H1 (cell line): Measurements from ENCODE around the gene DHX57. TPM values are rescaled to one million over a fixed set of nuclear protein-coding genes. Genes with fewer than 3 reads are reported as not detected.

Experiments
- CTCF ChIA-PET: fragments of 300-600 bp; sonication (Branson Sonifier 250); formaldehyde crosslinking; loops from one replicate; lab custom pipeline; 2021; ENCODE audit not compliant: partially characterized antibody; lab: Charles Lee
- POLR2A ChIA-PET: fragments of 300-600 bp; sonication (Branson Sonifier 250); formaldehyde crosslinking; loops from one replicate; lab custom pipeline; 2021; ENCODE audit warnings: inconsistent platforms; ENCODE audit not compliant: partially characterized antibody; lab: Charles Lee
- DNase-seq, 2 experiments: peaks; one replicate each; pipeline versions ENCODE4 v3.0.0 to v3.0.0-alpha.2; 2010 to 2022; ENCODE audit warnings: low spot score in 2 of 2, low read depth in 1 of 2, mixed read lengths in 1 of 2
- FAIRE-seq: peaks from 2 replicates; lab custom pipeline; 2011; peaks lifted over from hg19 to GRCh38; lab: Jason Lieb, UNC
- H2AFZ ChIP-seq: 2 replicates; pipeline ENCODE4 v1.8.1; 2012; ENCODE audit warnings: low read length, inconsistent platforms
- H2AK5ac ChIP-seq: 2 replicates; pipeline ENCODE4 v1.6.1; 2013; ENCODE audit warnings: low read depth, low read length
- H2BK120ac ChIP-seq: replicated peaks from 2 replicates; pipeline ENCODE3; 2013; ENCODE audit warnings: low read depth, low read length, inconsistent platforms
- H2BK12ac ChIP-seq: 2 replicates; pipeline ENCODE4 v1.6.1; 2013; ENCODE audit warnings: low read depth, low read length
- H2BK15ac ChIP-seq: 2 replicates; pipeline ENCODE4 v1.6.1; 2013; ENCODE audit warnings: low read length
- H2BK20ac ChIP-seq: 2 replicates; pipeline ENCODE4 v1.6.1; 2013; ENCODE audit warnings: low read length
- H2BK5ac ChIP-seq: 2 replicates; pipeline ENCODE4 v1.6.1; 2013; ENCODE audit warnings: low read depth, low read length
- H3K14ac ChIP-seq: 2 replicates; pipeline ENCODE4 v1.6.1; 2013; ENCODE audit warnings: inconsistent platforms; ENCODE audit not compliant: insufficient read length
- H3K18ac ChIP-seq: 2 replicates; pipeline ENCODE4 v1.6.1; 2013; ENCODE audit warnings: low read length; ENCODE audit errors: extremely low read depth
- H3K23ac ChIP-seq: 2 replicates; pipeline ENCODE4 v1.6.1; 2013; ENCODE audit warnings: inconsistent platforms; ENCODE audit not compliant: insufficient read length
- H3K23me2 ChIP-seq: 2 replicates; pipeline ENCODE4 v1.6.1; 2013; ENCODE audit warnings: low read depth, low read length
- H3K27ac ChIP-seq: 2 replicates; pipeline ENCODE4 v1.6.1; 2011; ENCODE audit warnings: low read depth, low read length, inconsistent platforms
- H3K27me3 ChIP-seq, 4 experiments: replicated peaks in 1 of 4; 1 replicate in 1 of 4; 2 replicates in 3 of 4; pipeline versions ENCODE4 v1.6.1 to v1.8.1; 2011 to 2013; ENCODE audit warnings: low read length in 3 of 4, mild to moderate bottlenecking in 3 of 4, inconsistent platforms in 2 of 4, mixed read lengths in 2 of 4, moderate library complexity in 1 of 4; ENCODE audit not compliant: control insufficient read depth in 3 of 4, insufficient read depth in 3 of 4; ENCODE audit errors: extremely low read depth in 1 of 4
- H3K36me3 ChIP-seq, 4 experiments: 2 replicates each; pipeline versions ENCODE4 v1.6.1 to v1.8.1; 2011 to 2013; ENCODE audit warnings: mild to moderate bottlenecking in 4 of 4, low read length in 3 of 4, moderate library complexity in 2 of 4, control low read depth in 1 of 4, inconsistent platforms in 1 of 4; ENCODE audit not compliant: insufficient read depth in 4 of 4, control insufficient read depth in 2 of 4
- H3K4ac ChIP-seq: replicated peaks from 2 replicates; pipeline ENCODE3; 2013; ENCODE audit warnings: low read length, low read depth, mixed read lengths, inconsistent platforms; ENCODE audit not compliant: insufficient read length
- H3K4me1 ChIP-seq, 4 experiments: replicated peaks in 1 of 4; 1 replicate in 1 of 4; 2 replicates in 3 of 4; pipeline versions ENCODE4 v1.6.1 to v1.8.1; 2011 to 2013; ENCODE audit warnings: low read length in 3 of 4, inconsistent platforms in 2 of 4, mixed read lengths in 1 of 4; ENCODE audit not compliant: insufficient read depth in 4 of 4, control insufficient read depth in 3 of 4
- H3K4me2 ChIP-seq, 2 experiments: 2 replicates each; pipeline versions ENCODE4 v1.6.1 to v1.8.1; 2011 to 2013; ENCODE audit warnings: low read depth in 2 of 2, low read length in 2 of 2, control low read depth in 1 of 2, inconsistent platforms in 1 of 2, mild to moderate bottlenecking in 1 of 2; ENCODE audit not compliant: insufficient read depth in 1 of 2
- H3K4me3 ChIP-seq, 4 experiments: fragments of 200-600, 300-600 bp in 1 of 4; sonication (generic), shearing (Covaris generic), sonication (Bioruptor Twin) in 1 of 4; 2 replicates each; pipeline versions ENCODE4 v1.5.1 to v1.8.1; 2011 to 2016; ENCODE audit warnings: low read length in 4 of 4, low read depth in 3 of 4, control low read depth in 2 of 4, inconsistent platforms in 2 of 4, mild to moderate bottlenecking in 2 of 4, mixed read lengths in 1 of 4, moderate library complexity in 1 of 4; ENCODE audit not compliant: insufficient read depth in 2 of 4; ENCODE audit errors: extremely low read depth in 1 of 4
- H3K56ac ChIP-seq: replicated peaks from 2 replicates; pipeline ENCODE3; 2013; ENCODE audit warnings: low read depth, mild to moderate bottlenecking, mixed read lengths, low read length, inconsistent platforms; ENCODE audit not compliant: insufficient read length
- H3K79me1 ChIP-seq: 2 replicates; pipeline ENCODE4 v1.6.1; 2013; ENCODE audit warnings: low read depth, low read length, control low read depth
- H3K79me2 ChIP-seq, 2 experiments: 2 replicates each; pipeline versions ENCODE4 v1.6.1 to v1.8.1; 2012 to 2013; ENCODE audit warnings: low read length in 2 of 2, mild to moderate bottlenecking in 2 of 2, inconsistent platforms in 1 of 2; ENCODE audit not compliant: insufficient read depth in 2 of 2, control insufficient read depth in 1 of 2
- H3K9ac ChIP-seq, 4 experiments: replicated peaks in 1 of 4; 1 replicate in 1 of 4; 2 replicates in 3 of 4; pipeline versions ENCODE4 v1.6.1 to v1.8.1; 2011 to 2013; ENCODE audit warnings: low read depth in 3 of 4, low read length in 3 of 4, control low read depth in 2 of 4, mild to moderate bottlenecking in 2 of 4, moderate library complexity in 2 of 4, inconsistent platforms in 1 of 4; ENCODE audit errors: extremely low read depth in 1 of 4
- H3K9me3 ChIP-seq, 2 experiments: 2 replicates each; pipeline versions ENCODE4 v1.6.1 to v1.8.1; 2012 to 2013; ENCODE audit warnings: mild to moderate bottlenecking in 2 of 2, moderate library complexity in 2 of 2, control low read depth in 1 of 2, inconsistent platforms in 1 of 2, low read depth in 1 of 2, low read length in 1 of 2, mixed read lengths in 1 of 2; ENCODE audit not compliant: insufficient read depth in 2 of 2
- H4K20me1 ChIP-seq, 2 experiments: replicated peaks in 1 of 2; 2 replicates each; pipeline versions ENCODE3 to v1.8.1; 2011 to 2013; ENCODE audit warnings: inconsistent platforms in 2 of 2, low read length in 2 of 2, mild to moderate bottlenecking in 1 of 2; ENCODE audit not compliant: insufficient read depth in 2 of 2, control insufficient read depth in 1 of 2
- H4K5ac ChIP-seq: 2 replicates; pipeline ENCODE4 v1.6.1; 2013; ENCODE audit warnings: low read length, low read depth, mixed read lengths, inconsistent platforms; ENCODE audit not compliant: insufficient read length
- H4K8ac ChIP-seq: 2 replicates; pipeline ENCODE4 v1.8.0; 2013; ENCODE audit warnings: mild to moderate bottlenecking, moderate library complexity, low read length, inconsistent platforms; ENCODE audit not compliant: insufficient read depth; ENCODE audit errors: extremely low read depth
- H4K91ac ChIP-seq: replicated peaks from 2 replicates; pipeline ENCODE3; 2013; ENCODE audit warnings: low read length, mixed read lengths, inconsistent platforms; ENCODE audit not compliant: insufficient read length
- BACH1 ChIP-seq: IDR thresholded peaks from 2 replicates; pipeline ENCODE4 v1.6.1; 2012; ENCODE audit warnings: low read length, improper control_type of control experiment
- BCL11A ChIP-seq, 2 experiments: IDR thresholded peaks; one replicate each; pipeline ENCODE4 v1.6.1; 2011; ENCODE audit warnings: low read depth in 2 of 2, low read length in 2 of 2, mild to moderate bottlenecking in 2 of 2
- BRCA1 ChIP-seq: IDR thresholded peaks from 2 replicates; pipeline ENCODE4 v1.6.1; 2012; ENCODE audit warnings: low read depth, low read length, improper control_type of control experiment
- CBX8 ChIP-seq: fragments of 300-800, 300-1000 bp; sonication (generic); IDR thresholded peaks from 2 replicates; pipeline ENCODE4 v1.7.1; 2016; ENCODE audit warnings: low read depth, low read length, borderline replicate concordance
- EZH2 ChIP-seq: fragments of 200-600 bp; sonication (generic); IDR thresholded peaks from 2 replicates; pipeline ENCODE4 v1.7.1; 2012; ENCODE audit warnings: low read depth, mild to moderate bottlenecking, moderate library complexity, low read length, inconsistent platforms; ENCODE audit not compliant: severe bottlenecking
- FOSL1 ChIP-seq: IDR thresholded peaks from 2 replicates; pipeline ENCODE4 v1.6.1; 2011; ENCODE audit warnings: mild to moderate bottlenecking, low read depth, low read length, moderate library complexity; ENCODE audit not compliant: insufficient read depth
- HDAC2 ChIP-seq, 2 experiments: fragments of 300-600 bp in 1 of 2; sonication (generic) in 1 of 2; IDR thresholded peaks; 2 replicates each; pipeline ENCODE4 v1.6.1; 2011 to 2012; ENCODE audit warnings: low read depth in 2 of 2, low read length in 2 of 2, mild to moderate bottlenecking in 2 of 2, moderate library complexity in 2 of 2, borderline replicate concordance in 1 of 2, inconsistent platforms in 1 of 2
- KDM4A ChIP-seq: IDR thresholded peaks from one replicate; pipeline ENCODE4 v1.7.1; 2012; ENCODE audit warnings: low read depth, mild to moderate bottlenecking, moderate library complexity, low read length, inconsistent platforms; ENCODE audit not compliant: severe bottlenecking
- KDM5A ChIP-seq: fragments of 200-600 bp; IDR thresholded peaks from 2 replicates; pipeline ENCODE4 v1.7.1; 2012; ENCODE audit warnings: mild to moderate bottlenecking, low read length, inconsistent platforms, mixed read lengths
- RBBP5 ChIP-seq: IDR thresholded peaks from 2 replicates; pipeline ENCODE4 v1.7.1; 2012; ENCODE audit warnings: low read depth, mild to moderate bottlenecking, inconsistent platforms, low read length, moderate library complexity, borderline replicate concordance
- SIX5 ChIP-seq: IDR thresholded peaks from 2 replicates; pipeline ENCODE4 v1.6.1; 2011; ENCODE audit warnings: mild to moderate bottlenecking, low read depth, low read length
- SRF ChIP-seq: IDR thresholded peaks from 2 replicates; pipeline ENCODE4 v1.6.1; 2011; ENCODE audit warnings: mild to moderate bottlenecking, low read depth, low read length, moderate library complexity
- WGBS, 2 experiments: shearing (Covaris generic) in 1 of 2; methylation state at CpG; one replicate each; pipeline versions ENCODE4 v1.1.6 to v1.1.7; 2013 to 2015; ENCODE audit warnings: low lambda C conversion rate in 2 of 2, mixed read lengths in 2 of 2, inconsistent platforms in 1 of 2, low coverage in 1 of 2, missing lambda C conversion rate in 1 of 2; ENCODE audit not compliant: insufficient replicate concordance in 2 of 2, insufficient coverage in 1 of 2, insufficient read length in 1 of 2; ENCODE audit errors: extremely low coverage in 1 of 2, missing lambda C conversion rate in 1 of 2; 5-methylcytosine and 5-hydroxymethylcytosine counted together
- polyA plus RNA-seq, 7 experiments: library from polyadenylated mRNA; depleted of rRNA in 3 of 7; stranded (reverse) in 5 of 7; unstranded in 2 of 7; fragments of >200 nt in 5 of 7; fragments of 200-250 nt in 2 of 7; gene quantifications; 1 replicate in 5 of 7; 2 replicates in 1 of 7; 4 replicates in 1 of 7; pipeline versions ENCODE4 v1.2.1 to v1.2.3, GENCODE V29; 2011 to 2013; ENCODE audit warnings: missing spikeins in 2 of 7, mixed read lengths in 2 of 7
- total RNA-seq: library from RNA; stranded (reverse); fragmentation: NEBNext Ultra II Directional; extraction: Animal tissue kit (Norgen Biotek cat#: 25700); gene quantifications from 2 replicates; pipeline ENCODE4 v1.2.1, GENCODE V29; 2021
- TF ChIP-seq, protein P1 (sequence below): IDR thresholded peaks from 2 replicates; pipeline ENCODE4 v1.6.1; 2012; ENCODE audit warnings: inconsistent platforms

Gene DHX57
- total and polyA plus RNA-seq, 2 of the 8 experiments (the other 6 are each of a cell fraction or from before 2014, with no cell fraction given) = 10.7 to 32.9 TPM

DNA sequence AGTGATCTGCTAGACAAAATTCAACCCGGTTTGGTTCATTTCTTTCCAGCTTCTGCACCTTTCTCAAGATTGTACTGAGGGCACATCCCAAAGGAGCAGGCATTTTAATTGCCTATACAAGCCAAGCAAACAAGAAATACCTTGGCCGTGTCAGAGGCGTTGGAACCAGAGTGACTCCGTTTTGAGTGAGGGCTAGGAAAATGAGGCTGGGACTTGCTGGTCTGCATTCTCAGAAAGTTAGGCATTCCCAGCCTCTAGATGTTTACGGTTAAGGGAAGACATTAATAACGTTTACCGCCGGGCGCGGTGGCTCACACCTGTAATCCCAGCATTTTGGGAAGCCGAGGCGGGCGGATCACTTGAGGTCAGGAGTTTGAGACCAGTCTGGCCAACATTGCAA is 99.2 kb downstream of the DHX57 start:
- ChIA-PET CTCF (interaction anchor here (0.7 kb wide), 1 partner anchor 27 kb away, joined by 6 read pairs; no protein-coding TSS in a partner anchor), POLR2A (interaction anchor here (0.6 to 8.9 kb wide), 3 partner anchors 25 to 211 kb away, joined by 4 to 124 read pairs (median 28); partner anchors contain the start of gene SRSF7)
- Histone ChIP-seq H2BK20ac (no peak overlapping the region), H3K14ac (no peak overlapping the region), H3K4me3 (no peak overlapping the region), H4K5ac (no peak overlapping the region), H3K36me3 (peaks cover 0 to 3% (median 3%) of the 10 kb centered on the region in 4 experiments; a peak in 4 of 8 replicates), H4K20me1 (no peaks in the 10 kb centered on the region), H2BK15ac (no peak overlapping the region), H2BK12ac (no peak overlapping the region), H2AK5ac (no peak overlapping the region), H2BK5ac (no peak overlapping the region), H3K27me3 (no peaks in the 10 kb centered on the region; a peak in 2 of 7 replicates), H3K18ac (no peak overlapping the region), H3K9me3 (no peaks in the 10 kb centered on the region), H3K79me2 (no peaks in the 10 kb centered on the region; a peak in 1 of 4 replicates), H3K27ac (no peak overlapping the region), H4K8ac (no peak overlapping the region), H3K4ac (no peak overlapping the region), H3K4me1 (no peaks in the 10 kb centered on the region), H2AFZ (no peak overlapping the region), H3K9ac (no peak overlapping the region), H3K23ac (no peak overlapping the region), H3K56ac (no peak overlapping the region), H2BK120ac (no peak overlapping the region), H3K23me2 (no peaks in the 10 kb centered on the region), H4K91ac (no peak overlapping the region), H3K4me2 (no peak overlapping the region), H3K79me1 (0 out of 2 replicates have a peak, but pooled peaks cover 5% of the 10 kb centered on the region)
- FAIRE-seq = no peak
- 90% methylated on average over 13 of the region's 13 CpGs; no CpG with 5 or more reads in 1 of the 2 experiments for WGBS, 2 experiments
- no peak for DNase-seq
- TF ChIP-seq HDAC2 (IDR thresholded peaks at IDR 0.05; ENCODE audit: borderline replicate concordance in 1 of 2, low read depth in 2 of 2, low read length in 2 of 2) (no peak), KDM4A (no peak), RBBP5 (no peak), EZH2 (no peak), SRF (no peak), BCL11A (IDR thresholded peaks at IDR 0.05; ENCODE audit: low read depth in 2 of 2, low read length in 2 of 2) (no peak), CBX8 (no peak), BRCA1 (no peak), FOSL1 (no peak), BACH1 (no peak), KDM5A (no peak), SIX5 (no peak)
- TF ChIP-seq, protein P1, sequence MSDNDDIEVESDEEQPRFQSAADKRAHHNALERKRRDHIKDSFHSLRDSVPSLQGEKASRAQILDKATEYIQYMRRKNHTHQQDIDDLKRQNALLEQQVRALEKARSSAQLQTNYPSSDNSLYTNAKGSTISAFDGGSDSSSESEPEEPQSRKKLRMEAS = no peak
